Testis (tissue), 3 donors: ENCODE measurements around the gene ZBTB33. TPM values are rescaled to one million over a fixed set of nuclear protein-coding genes. Genes with fewer than 3 reads are reported as not detected.

Source experiments
- DNase-seq: peaks from one replicate; pipeline ENCODE4 v3.0.0-alpha.2; 2019
- H3K27ac ChIP-seq, 2 donors: fragments of 200-600 bp; sonication (generic); one replicate each; pipeline ENCODE4 v1.5.1; 2019
- H3K27me3 ChIP-seq: fragments of 200-600 bp; sonication (generic); one replicate; pipeline ENCODE4 v1.5.1; 2019
- H3K36me3 ChIP-seq: fragments of 200-600 bp; sonication (generic); one replicate; pipeline ENCODE4 v1.5.1; 2017; ENCODE audit warnings: low read depth; ENCODE audit errors: missing control alignments
- H3K4me1 ChIP-seq: fragments of 200-600 bp; sonication (generic); one replicate; pipeline ENCODE4 v1.5.1; 2019
- H3K4me3 ChIP-seq, 2 donors: fragments of 200-600 bp; sonication (generic); one replicate each; pipeline ENCODE4 v1.5.1; 2017 to 2019
- H3K9me3 ChIP-seq: fragments of 200-600 bp; sonication (generic); one replicate; pipeline ENCODE4 v1.5.1; 2017
- CTCF ChIP-seq, 3 experiments: fragments of 450-650 bp in 2 of 3; fragments of 200-600 bp in 1 of 3; sonication (generic) in 1 of 3; IDR thresholded peaks; one replicate each; pipeline ENCODE4 v1.5.1; 2016 to 2019; ENCODE audit warnings: antibody characterized with exemption in 3 of 3, mild to moderate bottlenecking in 2 of 3, moderate library complexity in 1 of 3
- POLR2A ChIP-seq: fragments of 450-650 bp; IDR thresholded peaks from one replicate; pipeline ENCODE4 v1.6.1; 2017; ENCODE audit warnings: antibody characterized with exemption, mild to moderate bottlenecking, moderate library complexity
- WGBS, 2 donors: methylation state at CpG; one replicate each; pipeline ENCODE4 v1.1.5; 2018; 5-methylcytosine and 5-hydroxymethylcytosine counted together
- intact Hi-C: fragments of 100-400 bp; cut with DNase I; formaldehyde crosslinking; loops from one replicate; pipeline ENCODE4 v1.15.1; 2023; ENCODE audit warnings: low total_unique reads
- polyA plus RNA-seq: library from polyadenylated mRNA; stranded (reverse); fragments of 350-450 nt; fragmentation: Illumina TruSeq; extraction: RNeasy Lipid Tissue Mini Kit (QIAGEN cat#74804); gene quantifications from one replicate; pipeline ENCODE4 v1.2.3, GENCODE V29; 2014; ENCODE audit warnings: low read depth, low replicate concordance; ENCODE audit not compliant: insufficient read depth
- total RNA-seq, 2 donors: library from RNA; depleted of rRNA; stranded (reverse); fragments of >200 nt; gene quantifications; one replicate each; pipeline ENCODE4 v1.2.3, GENCODE V29; 2016

ZBTB33 gene
- total and polyA plus RNA-seq, 3 donors from 2014 or later: 10.2 to 19.9 (median 16.3) TPM

GRCh38 chrX:120260369-120260768 lies 9.8 kb downstream of the ZBTB33 start:
- Histone ChIP-seq H3K4me3 (no peak overlapping the region), H3K27me3 (no peaks in the 10 kb centered on the region), H3K4me1 (no peaks in the 10 kb centered on the region), H3K36me3 (no peaks in the 10 kb centered on the region), H3K27ac (no peak overlapping the region), H3K9me3 (no peaks in the 10 kb centered on the region)
- no peak for DNase-seq
- TF ChIP-seq CTCF (IDR thresholded peaks at IDR 0.05): no peak
- no peak for TF ChIP-seq POLR2A
- intact Hi-C loops: no loop called here
- WGBS, 2 donors: 27 to 53% methylated on average over 2 to 3 of the region's 3 CpGs

- 80 to 81% methylated on average over 5 to 8 of the region's 8 CpGs for WGBS, 2 donors
- Histone ChIP-seq H3K9me3 (no peaks in the 10 kb centered on the region), H3K27ac (no peak overlapping the region), H3K4me3 (no peak overlapping the region), H3K36me3 (no peaks in the 10 kb centered on the region), H3K4me1 (no peaks in the 10 kb centered on the region), H3K27me3 (no peaks in the 10 kb centered on the region)
- no peak for DNase-seq
- TF ChIP-seq POLR2A (no peak), CTCF (IDR thresholded peaks at IDR 0.05) (no peak)
- intact Hi-C loops: no loop called here
Observed at GRCh38 chrX:120262859-120263708, 12.5 kb downstream of the ZBTB33 start.

GRCh38 chrX:120264341-120264740 lies 13.7 kb downstream of the ZBTB33 start:
- intact Hi-C loops: no loop called here
- H3K36me3 ChIP-seq: no peaks in the 10 kb centered on the region
- H3K4me1 ChIP-seq: no peaks in the 10 kb centered on the region
- H3K27ac ChIP-seq: no peak overlapping the region
- H3K4me3 ChIP-seq: no peak overlapping the region
- no peak for TF ChIP-seq CTCF (IDR thresholded peaks at IDR 0.05)
- no peak for TF ChIP-seq POLR2A
- no peaks in the 10 kb centered on the region for H3K27me3 ChIP-seq
- DNase-seq: no peak
- no peaks in the 10 kb centered on the region for H3K9me3 ChIP-seq

- Histone ChIP-seq H3K27ac (no peak overlapping the region), H3K4me3 (no peak overlapping the region), H3K9me3 (no peaks in the 10 kb centered on the region), H3K36me3 (no peaks in the 10 kb centered on the region), H3K27me3 (no peaks in the 10 kb centered on the region), H3K4me1 (no peaks in the 10 kb centered on the region)
- TF ChIP-seq POLR2A (no peak), CTCF (IDR thresholded peaks at IDR 0.05) (no peak)
- intact Hi-C loops: no loop called here
- WGBS, 2 donors: 0 to 63% methylated on average over 1 of the region's 1 CpG
- DNase-seq: no peak
Observed at GRCh38 chrX:120269373-120270035, 18.9 kb downstream of the ZBTB33 start.
